OCI-M2 (cell line): Measurements from ENCODE around the gene C1orf35.

Source experiments
- DNase-seq: peaks from one replicate; lab custom pipeline; 2025; ENCODE audit not compliant: unreplicated experiment; lab: John Stamatoyannopoulos, UW

C1orf35 gene

DNA sequence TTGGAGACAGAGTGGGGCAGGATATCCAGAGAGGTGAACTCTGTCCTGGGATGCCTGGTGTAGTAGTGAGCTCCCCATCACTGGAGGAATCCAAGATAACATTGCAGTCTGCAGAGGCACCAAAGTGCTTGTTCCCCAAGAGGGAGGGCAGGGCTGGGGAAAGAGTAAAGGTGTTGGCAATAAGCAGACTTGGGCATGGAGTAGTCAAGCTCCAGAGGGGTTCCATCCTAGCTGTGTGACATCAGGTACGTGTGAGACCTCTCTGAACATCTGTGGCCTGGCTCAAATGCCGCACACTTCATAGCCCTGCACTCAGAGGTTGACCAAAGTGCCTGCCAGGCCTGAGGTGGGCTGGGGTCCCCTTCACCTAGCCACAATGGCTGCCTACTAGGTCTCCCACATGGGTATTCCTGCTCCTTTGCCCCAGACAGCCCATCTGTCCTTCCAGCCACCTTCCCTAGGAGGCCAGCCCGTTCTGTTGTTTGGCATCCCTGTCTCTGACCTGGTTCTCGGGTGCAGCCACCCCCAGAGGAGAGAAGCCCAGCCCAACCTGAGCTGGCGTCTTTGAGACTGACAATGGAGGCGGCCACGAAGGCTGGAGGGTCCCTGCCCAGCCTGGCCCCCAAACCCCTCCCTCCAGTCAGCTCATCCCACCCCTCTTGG lies 23.4 kb downstream of the C1orf35 start:
- no peak for DNase-seq

- no peak for DNase-seq
Measured at GRCh38 chr1:228079013-228079412, 24.1 kb downstream of the C1orf35 start.

DNA sequence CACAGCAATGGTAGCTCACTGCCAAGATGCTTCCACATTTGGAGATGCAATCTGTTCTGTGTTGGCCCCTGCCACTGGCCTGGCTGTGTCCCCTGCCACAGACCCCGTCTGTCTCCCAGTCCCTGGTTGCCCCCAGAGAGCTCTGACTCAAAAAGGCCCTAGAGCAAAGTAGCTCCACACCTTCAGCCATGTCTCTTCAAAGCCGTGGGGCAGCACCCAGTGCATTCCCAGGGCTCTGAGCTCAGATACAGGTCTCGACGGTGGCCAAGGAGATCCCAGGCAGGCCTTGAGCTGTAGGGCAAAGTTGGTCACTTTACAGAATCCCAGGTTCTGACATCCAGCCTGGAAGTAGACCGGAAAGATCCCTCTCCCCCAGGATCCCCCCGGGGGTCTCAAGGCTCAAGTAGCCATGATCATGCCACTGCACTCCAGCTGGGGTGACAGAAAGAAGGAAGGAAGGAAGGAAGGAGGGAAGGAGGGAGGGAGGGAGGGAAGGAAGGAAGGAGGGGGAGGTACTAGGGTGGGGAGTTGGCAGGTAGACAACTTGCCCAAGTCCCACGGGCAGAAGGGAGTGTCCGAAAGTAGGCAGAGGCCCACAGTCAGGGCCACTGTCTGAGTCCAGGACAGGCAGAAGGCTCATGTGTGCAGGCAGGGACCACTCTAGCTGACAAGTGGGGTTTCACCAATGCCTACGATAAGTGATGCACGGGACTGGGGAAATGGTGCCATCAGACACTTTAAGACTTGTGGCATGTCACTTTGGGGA lies 25.4 kb downstream of the C1orf35 start:
- no peak for DNase-seq

GRCh38 chr1:228076796-228077430 lies 26.2 kb downstream of the C1orf35 start:
- DNase-seq = no peak

GRCh38 chr1:228075801-228076271 lies 27.3 kb downstream of the C1orf35 start:
- DNase-seq = no peak

GRCh38 chr1:228074954-228075730 lies 28.0 kb downstream of the C1orf35 start:
- DNase-seq = no peak

GRCh38 chr1:228073857-228074545 lies 29.1 kb downstream of the C1orf35 start:
- no peak for DNase-seq

GRCh38 chr1:228073061-228073856 lies 29.9 kb downstream of the C1orf35 start:
- DNase-seq = no peak

DNA sequence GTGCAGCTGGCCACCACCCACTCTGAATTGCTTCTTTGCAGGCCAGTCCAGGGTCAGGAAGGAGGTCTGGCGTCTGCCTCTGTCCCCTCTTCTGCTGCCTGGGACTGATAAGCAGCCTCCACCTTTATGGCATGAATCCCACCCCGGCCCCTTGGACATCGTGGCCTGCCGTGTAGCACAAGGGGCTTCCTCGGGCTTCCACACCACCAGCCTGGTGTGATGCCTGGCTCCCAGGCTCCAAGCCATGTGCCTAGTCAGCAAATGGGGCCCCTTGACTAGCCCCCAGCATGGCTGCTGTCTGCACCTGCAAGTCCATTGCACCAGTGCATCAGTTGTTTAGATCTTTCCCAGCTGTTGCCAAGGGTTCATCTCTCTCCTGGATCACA lies 30.5 kb downstream of the C1orf35 start:
- no peak for DNase-seq

DNA sequence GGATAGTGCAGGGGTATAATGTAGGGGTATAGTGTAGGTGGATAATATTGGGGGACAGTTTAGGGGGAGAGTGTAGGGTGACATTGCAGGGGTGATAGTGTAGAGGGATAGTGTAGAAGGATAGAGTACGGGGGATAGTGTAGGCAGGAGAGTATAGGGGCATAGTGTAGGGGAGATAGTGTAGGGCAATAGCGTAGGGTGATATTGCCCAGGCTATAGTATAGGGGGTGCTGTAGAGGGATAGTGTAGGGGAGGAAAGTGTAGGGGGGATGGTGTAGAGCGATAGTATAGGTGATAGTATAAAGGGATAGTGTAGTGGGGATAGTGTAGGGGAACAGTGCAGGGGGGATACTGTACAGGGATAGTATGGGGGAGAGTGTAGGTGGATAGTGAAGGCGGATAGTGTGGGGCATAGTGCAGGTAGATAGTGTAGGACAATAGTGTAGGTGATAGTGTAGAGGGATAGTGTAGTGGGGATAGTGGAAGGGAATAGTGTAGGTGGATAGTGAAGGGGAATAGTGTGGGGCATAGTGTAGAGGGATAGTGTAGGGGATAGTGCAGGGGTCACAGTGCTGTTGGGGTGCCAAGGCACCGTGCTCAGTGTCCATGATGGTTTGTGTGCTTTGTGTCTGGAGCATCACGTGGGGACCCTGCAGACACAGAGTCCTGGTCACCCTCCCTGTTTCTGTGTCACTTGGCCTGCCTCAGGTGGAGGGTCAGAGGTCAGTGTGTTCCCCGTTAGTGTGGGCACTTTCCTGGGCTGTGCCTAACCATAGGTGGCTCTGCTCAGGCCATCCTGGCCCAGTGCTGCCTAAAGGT lies 31.1 kb downstream of the C1orf35 start:
- DNase-seq = no peak

GRCh38 chr1:228070851-228071250 lies 32.3 kb downstream of the C1orf35 start:
- DNase-seq = no peak

DNA sequence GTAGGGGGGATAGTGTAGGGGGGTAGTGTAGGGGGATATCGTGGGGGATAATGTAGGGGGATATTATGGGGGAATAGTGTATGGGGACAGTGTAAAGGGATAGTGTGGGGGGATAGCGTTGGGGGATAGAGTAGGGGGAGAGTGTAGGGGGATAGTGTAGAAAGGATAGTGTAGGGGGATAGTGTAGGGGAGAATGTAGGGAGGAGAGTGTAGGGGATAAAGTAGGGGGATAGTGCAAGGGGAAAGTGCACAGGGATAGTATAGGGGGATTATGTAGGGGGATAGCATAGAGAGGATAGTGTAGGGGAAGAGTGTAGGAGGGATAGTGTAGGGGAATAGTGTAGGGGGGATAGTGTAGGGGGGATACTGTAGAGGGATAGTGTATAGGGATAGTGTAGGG lies 33.0 kb downstream of the C1orf35 start:
- no peak for DNase-seq

GRCh38 chr1:228068359-228068758 lies 34.8 kb downstream of the C1orf35 start:
- no peak for DNase-seq

DNA sequence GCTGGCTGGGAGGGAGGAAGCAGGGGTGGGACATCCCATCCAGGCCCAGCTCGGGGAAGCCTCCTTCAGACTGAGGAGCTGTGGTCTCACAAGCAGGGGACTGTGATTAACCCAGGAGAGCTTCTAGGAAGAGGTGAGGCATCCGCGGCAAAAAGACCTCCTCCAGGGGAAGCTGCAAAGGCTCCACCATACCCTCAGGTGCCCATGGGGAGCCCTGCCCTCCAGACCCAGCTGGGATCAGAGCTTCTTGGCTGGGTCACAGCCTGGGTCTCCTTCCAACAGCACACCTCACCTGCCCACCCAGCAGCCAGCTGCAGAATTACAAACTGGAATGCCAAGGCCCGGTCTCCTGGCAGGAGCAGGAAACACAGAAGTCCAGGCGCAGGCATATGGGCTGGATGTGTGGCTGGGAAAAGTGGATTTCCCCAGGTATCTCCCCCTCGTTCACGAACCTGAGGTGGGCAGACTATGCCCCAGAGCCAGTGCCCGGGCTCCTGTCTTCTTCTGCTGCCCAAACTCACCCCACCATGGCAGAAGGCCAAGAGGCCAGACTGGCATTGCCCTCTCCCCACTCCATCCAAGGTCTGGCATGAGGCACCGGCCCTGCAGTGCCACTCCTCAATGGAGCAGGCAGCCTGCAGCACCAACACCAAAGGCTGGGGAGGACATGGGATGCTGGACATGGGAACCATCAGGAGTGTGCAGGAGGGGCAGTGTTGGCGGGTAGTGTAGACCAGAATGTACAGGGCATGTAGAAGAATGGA lies 36.1 kb downstream of the C1orf35 start:
- no peak for DNase-seq

- DNase-seq = no peak
Measured at GRCh38 chr1:228066416-228066815, 36.7 kb downstream of the C1orf35 start.

- no peak for DNase-seq
Measured at GRCh38 chr1:228065543-228066347, 37.4 kb downstream of the C1orf35 start.

- no peak for DNase-seq
Measured at GRCh38 chr1:228064741-228065542, 38.2 kb downstream of the C1orf35 start.
